GOT3 (cell line): Measurements from ENCODE around the gene MTERF4.
A peak's percentile ranks its signal among the peaks of the same experiment; 100 is the strongest.

Experiments
- DNase-seq: peaks from one replicate; lab custom pipeline; 2025; ENCODE audit warnings: mixed read lengths; lab: John Stamatoyannopoulos, UW

MTERF4 gene

GRCh38 chr2:241102239-241102803 is at the start of gene MTERF4:
MTERF4 (minus strand) TSS chr2:241102287; CDS start chr2:241102273, 14 bp downstream.
- DNase-seq, result peak; percentile 30

GRCh38 chr2:241150660-241151530 is 48.8 kb upstream of the MTERF4 start:
- no peak for DNase-seq

GRCh38 chr2:241149925-241150659 is 48.0 kb upstream of the MTERF4 start, which contains the start of gene PPP1R7:
PPP1R7 (plus strand) TSS chr2:241150467; CDS start chr2:241150496, 29 bp downstream.
- peak; percentile 73 for DNase-seq

GRCh38 chr2:241149675-241149924 is 47.5 kb upstream of the MTERF4 start:
- no peak for DNase-seq

GRCh38 chr2:241148891-241149674 is 47.0 kb upstream of the MTERF4 start, which contains the start of gene PASK:
PASK (minus strand) TSS chr2:241149472; CDS start chr2:241143032, 6,440 bp downstream.
- DNase-seq, result peak; percentile 70

- no peak for DNase-seq
Measured at GRCh38 chr2:241148239-241148638, 46.2 kb upstream of the MTERF4 start.

- no peak for DNase-seq
Measured at GRCh38 chr2:241147336-241147735, 45.2 kb upstream of the MTERF4 start.

- no peak for DNase-seq
Measured at GRCh38 chr2:241146286-241146685, 44.2 kb upstream of the MTERF4 start.

GRCh38 chr2:241142593-241142992 is 40.5 kb upstream of the MTERF4 start:
- DNase-seq, result no peak

GRCh38 chr2:241142063-241142462 is 40.0 kb upstream of the MTERF4 start:
- no peak for DNase-seq

GRCh38 chr2:241141214-241141770 is 39.2 kb upstream of the MTERF4 start:
- no peak for DNase-seq

- no peak for DNase-seq
Measured at GRCh38 chr2:241140445-241140840, 38.4 kb upstream of the MTERF4 start.

GRCh38 chr2:241139531-241140444 is 37.7 kb upstream of the MTERF4 start:
- no peak for DNase-seq

GRCh38 chr2:241138471-241138870 is 36.4 kb upstream of the MTERF4 start:
- DNase-seq, result no peak

GRCh38 chr2:241137276-241138190 is 35.4 kb upstream of the MTERF4 start:
- DNase-seq, result no peak

GRCh38 chr2:241136661-241137260 is 34.7 kb upstream of the MTERF4 start:
- no peak for DNase-seq

- no peak for DNase-seq
Measured at GRCh38 chr2:241136191-241136590, 34.1 kb upstream of the MTERF4 start.

- no peak for DNase-seq
Measured at GRCh38 chr2:241135737-241136136, 33.6 kb upstream of the MTERF4 start.

GRCh38 chr2:241134711-241135110 is 32.6 kb upstream of the MTERF4 start:
- DNase-seq, result no peak
